ENCODE measurements around the gene SLC16A11. TPM values are rescaled to one million over a fixed set of nuclear protein-coding genes. Genes with fewer than 3 reads are reported as not detected.

SLC16A11 gene
- total RNA-seq, 1 donor from 2014 or later = not detected

GRCh38 chr17:7041607-7042500 is 2.0 kb downstream of the SLC16A11 start:
- H3K79me2 ChIP-seq (ENCODE audit: insufficient read depth, low read length) = no peaks in the 10 kb centered on the region
- Mint-ChIP-seq H3K9me3 (ENCODE audit: unreplicated experiment) (no peaks in the 10 kb centered on the region), H3K36me3 (ENCODE audit: low read depth, unreplicated experiment) (peaks cover 3% of the 10 kb centered on the region), H3K4me1 (ENCODE audit: low read depth, unreplicated experiment) (no peaks in the 10 kb centered on the region), H3K27ac (ENCODE audit: unreplicated experiment) (no peak overlapping the region), H3K4me3 (ENCODE audit: unreplicated experiment) (no peak overlapping the region), H3K27me3 (ENCODE audit: low read depth, unreplicated experiment) (peaks cover 33% of the 10 kb centered on the region)
- H3K4me2 ChIP-seq (ENCODE audit: low read length) = peak overlapping the region; percentile 85
- peak; percentile 51 for TF ChIP-seq EZH2 (IDR thresholded peaks at IDR 0.05; ENCODE audit: insufficient read depth, low read length)
- TF ChIP-seq, protein P1, sequence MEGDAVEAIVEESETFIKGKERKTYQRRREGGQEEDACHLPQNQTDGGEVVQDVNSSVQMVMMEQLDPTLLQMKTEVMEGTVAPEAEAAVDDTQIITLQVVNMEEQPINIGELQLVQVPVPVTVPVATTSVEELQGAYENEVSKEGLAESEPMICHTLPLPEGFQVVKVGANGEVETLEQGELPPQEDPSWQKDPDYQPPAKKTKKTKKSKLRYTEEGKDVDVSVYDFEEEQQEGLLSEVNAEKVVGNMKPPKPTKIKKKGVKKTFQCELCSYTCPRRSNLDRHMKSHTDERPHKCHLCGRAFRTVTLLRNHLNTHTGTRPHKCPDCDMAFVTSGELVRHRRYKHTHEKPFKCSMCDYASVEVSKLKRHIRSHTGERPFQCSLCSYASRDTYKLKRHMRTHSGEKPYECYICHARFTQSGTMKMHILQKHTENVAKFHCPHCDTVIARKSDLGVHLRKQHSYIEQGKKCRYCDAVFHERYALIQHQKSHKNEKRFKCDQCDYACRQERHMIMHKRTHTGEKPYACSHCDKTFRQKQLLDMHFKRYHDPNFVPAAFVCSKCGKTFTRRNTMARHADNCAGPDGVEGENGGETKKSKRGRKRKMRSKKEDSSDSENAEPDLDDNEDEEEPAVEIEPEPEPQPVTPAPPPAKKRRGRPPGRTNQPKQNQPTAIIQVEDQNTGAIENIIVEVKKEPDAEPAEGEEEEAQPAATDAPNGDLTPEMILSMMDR (IDR thresholded peaks at IDR 0.05; ENCODE audit: insufficient read depth, low read depth, low read length) = no peak
- FAIRE-seq (no peak), DNase-seq (ENCODE audit: low read depth) (no peak)
- H3K4me1 ChIP-seq (ENCODE audit: insufficient read depth, low read length) = peaks cover 20% of the 10 kb centered on the region
- H3K9me3 ChIP-seq (ENCODE audit: insufficient read depth, low read depth, low read length) = peaks cover 3% of the 10 kb centered on the region
- no peaks in the 10 kb centered on the region for H4K20me1 ChIP-seq (ENCODE audit: insufficient read depth, low read length)
- H2AFZ ChIP-seq (ENCODE audit: low read depth, low read length) = no peak overlapping the region
- no peak overlapping the region for H3K4me3 ChIP-seq (ENCODE audit: insufficient read depth, low read depth, low read length)
- H3K27ac ChIP-seq (ENCODE audit: low read depth, low read length) = no peak overlapping the region
- peaks cover 19% of the 10 kb centered on the region for H3K27me3 ChIP-seq (ENCODE audit: insufficient read depth, low read length)
- H3K9ac ChIP-seq (ENCODE audit: low read length) = peak overlapping the region; percentile 10
- no peaks in the 10 kb centered on the region for H3K36me3 ChIP-seq (ENCODE audit: insufficient read depth, low read length)

- FAIRE-seq = no peak
- Mint-ChIP-seq H3K27ac (ENCODE audit: unreplicated experiment) (no peak overlapping the region), H3K4me3 (ENCODE audit: unreplicated experiment) (no peak overlapping the region)
These were observed 4.1 kb downstream of the SLC16A11 start for GRCh38 chr17:7039832-7040231.

More at GRCh38 chr17:7039832-7040231, 4.1 kb downstream of the SLC16A11 start:
- peaks cover 7% of the 10 kb centered on the region for H3K4me1 Mint-ChIP-seq (ENCODE audit: low read depth, unreplicated experiment)
- Histone ChIP-seq H4K20me1 (ENCODE audit: insufficient read depth, low read length) (no peaks in the 10 kb centered on the region), H3K4me2 (ENCODE audit: low read length) (no peak overlapping the region), H3K27me3 (ENCODE audit: insufficient read depth, low read length) (peaks cover 19% of the 10 kb centered on the region), H2AFZ (ENCODE audit: low read depth, low read length) (no peak overlapping the region), H3K4me1 (ENCODE audit: insufficient read depth, low read length) (peaks cover 27% of the 10 kb centered on the region), H3K9ac (ENCODE audit: low read length) (no peak overlapping the region), H3K36me3 (ENCODE audit: insufficient read depth, low read length) (no peaks in the 10 kb centered on the region), H3K9me3 (ENCODE audit: insufficient read depth, low read depth, low read length) (peaks cover 3% of the 10 kb centered on the region), H3K27ac (ENCODE audit: low read depth, low read length) (no peak overlapping the region), H3K79me2 (ENCODE audit: insufficient read depth, low read length) (no peaks in the 10 kb centered on the region), H3K4me3 (ENCODE audit: insufficient read depth, low read depth, low read length) (no peak overlapping the region)
- TF ChIP-seq EZH2 (IDR thresholded peaks at IDR 0.05; ENCODE audit: insufficient read depth, low read length) = no peak
- TF ChIP-seq, protein P1 (IDR thresholded peaks at IDR 0.05; ENCODE audit: insufficient read depth, low read depth, low read length) = no peak
- H3K9me3 Mint-ChIP-seq (ENCODE audit: unreplicated experiment) = no peaks in the 10 kb centered on the region
- no peak for DNase-seq (ENCODE audit: low read depth)
- H3K36me3 Mint-ChIP-seq (ENCODE audit: low read depth, unreplicated experiment) = peaks cover 5% of the 10 kb centered on the region
- peaks cover 23% of the 10 kb centered on the region for H3K27me3 Mint-ChIP-seq (ENCODE audit: low read depth, unreplicated experiment)

All from astrocyte (in vitro differentiated cells and primary cell).